Epithelial cell of prostate (primary cell): ENCODE measurements around the gene ROBO4.
A peak's percentile ranks its signal among the peaks of the same experiment; 100 is the strongest.

ENCODE experiments used
- DNase-seq: peaks from one replicate; pipeline ENCODE4 v3.0.0-alpha.2; 2011; ENCODE audit warnings: low read depth, low spot score
- H3K27ac ChIP-seq: fragments of 450-650 bp; 2 replicates; pipeline ENCODE4 v1.5.1; 2017; ENCODE audit warnings: mild to moderate bottlenecking

ROBO4 gene

GRCh38 chr11:124875943-124876817 is 21.5 kb downstream of the ROBO4 start:
- H3K27ac ChIP-seq: peak overlapping the region; percentile 65
- peak; percentile 26 for DNase-seq

DNA sequence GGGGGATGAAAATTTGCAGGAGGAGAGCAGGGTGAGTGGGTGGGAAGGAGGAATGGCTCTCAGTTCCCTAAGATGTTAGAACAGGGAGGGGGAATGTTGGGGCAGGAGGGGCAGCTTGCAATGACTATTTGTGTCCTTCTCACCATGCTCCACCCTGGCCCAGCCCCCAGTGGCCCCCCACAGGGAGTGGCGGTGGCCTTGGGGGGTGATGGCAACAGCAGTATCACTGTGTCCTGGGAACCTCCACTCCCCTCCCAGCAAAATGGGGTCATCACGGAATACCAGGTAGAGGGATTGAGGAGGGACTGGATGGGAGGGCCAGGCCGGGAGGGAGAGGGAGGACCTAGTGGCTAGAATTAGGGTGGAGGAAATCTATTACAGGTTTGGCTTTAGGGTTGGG is 22.3 kb downstream of the ROBO4 start:
- no peak overlapping the region for H3K27ac ChIP-seq

GRCh38 chr11:124874571-124875255 is 23.0 kb downstream of the ROBO4 start:
- no peak overlapping the region for H3K27ac ChIP-seq
- DNase-seq: no peak

More for the DNA sequence above, 22.3 kb downstream of the ROBO4 start:
- DNase-seq: no peak

- no peak for DNase-seq
- no peak overlapping the region for H3K27ac ChIP-seq
Observed at GRCh38 chr11:124873951-124874350, 23.7 kb downstream of the ROBO4 start.

DNA sequence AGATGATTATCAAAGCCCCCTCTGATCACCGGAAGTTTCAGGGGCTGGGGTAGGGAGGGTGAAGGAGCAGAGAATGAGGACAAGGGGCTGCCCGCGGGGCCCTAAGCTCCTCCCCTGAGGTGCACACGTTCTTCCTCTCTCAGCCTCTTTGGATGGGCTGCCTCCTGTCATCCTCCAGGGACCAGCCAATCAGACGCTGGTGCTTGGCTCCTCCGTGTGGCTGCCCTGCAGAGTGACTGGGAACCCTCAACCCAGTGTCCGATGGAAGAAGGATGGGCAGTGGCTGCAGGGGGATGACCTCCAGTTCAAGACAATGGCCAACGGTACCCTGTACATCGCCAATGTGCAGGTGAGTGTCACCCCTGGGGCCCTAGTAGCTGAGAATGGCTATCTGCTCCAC is 24.9 kb downstream of the ROBO4 start:
- no peak overlapping the region for H3K27ac ChIP-seq
- no peak for DNase-seq

DNA sequence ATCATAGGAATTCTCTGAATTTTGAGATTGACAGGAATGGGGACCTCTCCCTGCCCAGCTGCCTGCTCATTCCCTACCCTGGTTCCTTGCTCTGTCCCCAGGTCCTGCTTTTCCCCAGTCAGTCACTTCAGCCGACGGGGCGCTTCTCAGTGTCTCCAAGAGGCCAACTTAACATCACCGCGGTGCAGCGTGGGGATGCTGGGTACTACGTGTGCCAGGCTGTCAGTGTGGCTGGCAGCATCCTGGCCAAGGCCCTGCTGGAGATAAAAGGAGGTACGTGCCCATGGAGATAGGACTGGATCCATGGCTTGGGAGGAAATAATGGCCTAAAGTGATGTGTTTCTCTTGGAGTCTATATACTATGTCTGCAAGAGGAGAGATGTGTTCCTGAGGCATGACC is 25.4 kb downstream of the ROBO4 start:
- no peak overlapping the region for H3K27ac ChIP-seq
- no peak for DNase-seq

DNA sequence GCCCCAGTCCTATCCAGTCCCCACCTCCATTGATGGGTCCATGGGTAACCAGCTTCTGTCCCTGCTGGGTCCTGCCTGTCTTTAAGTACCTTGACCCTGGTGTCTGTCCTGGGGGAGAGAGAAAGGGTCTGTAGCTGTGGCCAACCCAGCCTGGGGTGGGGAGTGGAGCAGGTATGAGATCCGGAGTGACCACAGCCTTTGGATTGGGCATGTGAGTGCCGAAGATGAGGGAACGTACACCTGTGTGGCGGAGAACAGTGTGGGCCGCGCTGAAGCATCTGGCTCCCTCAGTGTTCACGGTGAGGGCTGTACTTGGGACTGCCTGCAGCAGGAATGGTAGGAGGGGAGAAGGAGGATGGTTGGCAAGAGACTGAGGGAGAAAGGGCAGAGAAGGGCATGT is 27.2 kb downstream of the ROBO4 start:
- H3K27ac ChIP-seq: no peak overlapping the region
- DNase-seq: no peak

GRCh38 chr11:124869856-124870387 is 27.7 kb downstream of the ROBO4 start:
- no peak overlapping the region for H3K27ac ChIP-seq
- DNase-seq: no peak

GRCh38 chr11:124869331-124869730 is 28.3 kb downstream of the ROBO4 start:
- H3K27ac ChIP-seq: no peak overlapping the region
- DNase-seq: no peak

DNA sequence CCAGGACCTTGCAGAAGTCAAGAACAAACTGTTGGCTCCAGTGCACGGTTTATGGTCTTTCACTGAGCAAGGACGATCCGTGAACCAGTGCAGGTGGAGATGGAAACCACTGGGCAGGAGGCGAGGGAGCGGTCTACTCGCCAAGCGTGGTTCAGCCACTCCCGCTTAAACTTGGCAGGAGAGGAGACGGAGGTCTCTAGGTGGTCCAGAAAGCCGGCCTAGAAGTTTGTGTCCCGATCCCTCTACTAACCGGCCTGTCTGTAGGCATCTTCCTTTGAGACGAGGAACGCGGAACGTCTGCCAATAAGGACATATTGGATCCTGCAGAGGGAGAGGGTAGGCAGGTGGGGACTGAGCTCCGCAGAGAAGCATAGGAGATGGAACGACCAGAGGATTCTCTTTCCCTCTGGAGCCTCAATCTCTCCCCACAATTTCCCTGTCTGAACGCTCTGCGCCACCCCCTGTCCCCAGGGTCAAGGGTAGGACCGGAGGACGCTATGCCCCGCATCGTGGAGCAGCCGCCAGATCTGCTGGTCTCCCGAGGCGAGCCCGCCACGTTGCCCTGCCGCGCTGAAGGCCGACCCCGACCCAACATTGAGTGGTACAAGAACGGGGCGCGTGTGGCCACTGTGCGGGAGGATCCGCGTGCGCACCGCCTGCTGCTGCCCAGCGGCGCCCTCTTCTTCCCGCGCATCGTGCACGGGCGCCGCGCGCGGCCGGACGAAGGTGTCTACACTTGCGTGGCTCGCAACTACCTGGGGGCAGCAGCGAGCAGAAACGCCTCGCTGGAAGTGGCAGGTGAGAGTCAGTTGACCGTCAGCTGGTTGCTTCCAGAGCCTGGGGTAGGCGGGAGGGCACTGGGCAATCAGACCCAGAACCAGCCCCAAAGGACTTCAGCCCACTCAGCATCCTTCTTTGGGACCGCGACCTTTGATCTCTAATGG is 29.1 kb downstream of the ROBO4 start:
- H3K27ac ChIP-seq: no peak overlapping the region

GRCh38 chr11:124867700-124868099 is 30.0 kb downstream of the ROBO4 start:
- DNase-seq: no peak
- no peak overlapping the region for H3K27ac ChIP-seq

More for the DNA sequence above, 29.1 kb downstream of the ROBO4 start:
- no peak for DNase-seq

GRCh38 chr11:124865902-124866851 is 31.5 kb downstream of the ROBO4 start:
- no peak for DNase-seq
- H3K27ac ChIP-seq: no peak overlapping the region

DNA sequence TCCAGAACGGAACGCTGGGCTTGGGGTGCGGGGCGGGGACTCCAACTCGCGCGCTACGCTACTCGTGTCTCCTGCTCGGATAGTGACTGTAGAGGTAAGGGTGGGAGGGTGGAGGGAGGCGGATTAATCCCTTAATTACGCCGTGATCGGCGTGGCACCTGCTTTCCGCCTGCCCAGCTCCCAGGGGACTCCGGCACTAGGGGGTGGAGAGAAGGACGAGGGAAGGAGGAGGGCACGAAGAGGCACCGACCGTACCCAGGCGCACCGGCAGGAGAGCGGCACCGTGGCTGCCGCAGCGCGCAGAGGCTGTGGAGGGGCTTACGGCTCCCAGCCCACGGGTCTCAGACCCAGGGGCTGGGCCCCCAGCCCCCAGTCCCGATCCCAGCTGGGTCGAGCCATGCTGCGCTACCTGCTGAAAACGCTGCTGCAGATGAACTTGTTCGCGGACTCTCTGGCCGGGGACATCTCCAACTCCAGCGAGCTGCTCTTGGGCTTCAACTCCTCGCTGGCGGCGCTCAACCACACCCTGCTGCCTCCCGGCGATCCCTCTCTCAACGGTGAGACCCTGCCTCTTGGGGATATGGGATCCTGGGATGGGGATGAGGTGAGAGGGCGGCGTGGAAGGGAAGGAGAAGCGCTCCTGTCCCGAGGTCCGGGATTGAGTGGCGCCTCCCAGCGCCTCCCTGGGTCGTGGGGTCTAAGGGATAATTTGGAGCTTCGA is 32.3 kb downstream of the ROBO4 start, which contains the start of gene ROBO3:
Gene ROBO3, plus strand, starts transcription at position 252 of the 721 bp plus-strand sequence. Its CDS starts 146 bp downstream, at position 398.
- no peak within 1 kb of the TSS for H3K27ac ChIP-seq
- DNase-seq: no peak

- H3K27ac ChIP-seq: no peak overlapping the region
- no peak for DNase-seq
Observed at GRCh38 chr11:124864892-124865180, 32.8 kb downstream of the ROBO4 start.

DNA sequence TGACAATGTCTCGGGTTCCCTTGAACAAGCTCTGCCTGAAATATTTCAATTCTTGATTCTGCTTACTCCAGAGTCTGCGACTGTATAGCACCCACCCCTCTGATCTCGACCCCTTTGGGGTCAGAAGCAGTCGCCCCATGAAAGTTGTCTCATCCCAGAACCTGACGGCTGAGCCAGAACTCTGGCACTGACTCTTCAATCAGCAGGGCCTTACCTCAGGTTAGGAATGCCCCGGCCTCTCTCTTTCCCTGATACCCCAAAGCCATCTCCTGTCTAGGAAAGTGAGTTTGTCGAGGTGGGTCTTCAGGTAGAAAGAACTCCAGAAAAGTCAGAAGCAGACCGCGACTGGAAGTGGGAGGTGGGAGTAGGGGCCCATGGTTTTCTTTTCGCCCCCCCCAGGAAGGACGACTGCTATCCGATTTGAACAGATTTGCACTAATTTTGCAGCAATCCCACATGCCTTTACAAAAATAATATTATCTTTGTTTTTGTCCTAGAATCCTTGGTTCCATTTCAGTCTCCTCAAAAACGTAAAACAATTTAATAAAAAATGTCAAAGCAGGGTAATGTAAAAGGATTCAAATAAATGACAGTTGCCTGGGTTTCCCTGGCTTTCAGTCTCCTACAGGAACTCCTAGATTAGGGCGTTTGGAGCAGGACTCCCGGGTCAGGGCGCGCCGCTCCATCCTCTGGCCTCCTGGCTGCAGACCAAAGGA is 33.3 kb downstream of the ROBO4 start:
- no peak overlapping the region for H3K27ac ChIP-seq
- no peak for DNase-seq

DNA sequence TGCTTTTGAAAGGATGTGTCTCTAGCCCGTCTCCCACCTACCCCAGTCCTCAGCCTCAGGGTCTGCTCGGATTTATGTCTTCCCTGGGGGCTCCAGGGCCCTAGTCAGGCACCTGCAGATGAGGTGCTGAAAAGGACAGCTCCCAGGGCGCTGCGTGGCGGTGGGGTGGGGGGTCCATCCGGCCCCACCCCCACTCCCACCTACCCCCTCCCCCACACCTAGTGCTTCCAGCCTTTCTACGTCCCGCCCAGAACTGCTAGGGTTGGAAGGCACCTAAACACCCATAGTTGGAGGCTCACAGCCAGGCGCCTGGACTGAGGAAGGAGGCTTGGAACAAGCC is 33.9 kb downstream of the ROBO4 start:
- DNase-seq: no peak
- H3K27ac ChIP-seq: no peak overlapping the region

- DNase-seq: no peak
- no peak overlapping the region for H3K27ac ChIP-seq
Observed at GRCh38 chr11:124863137-124863825, 34.4 kb downstream of the ROBO4 start.
